ENCODE results near the gene IL10RA.
"Not testable (repeated sequence)": the region's sequence is repeated elsewhere in the genome, so short reads cannot be mapped to it uniquely, and the experiment has no call there.

IL10RA gene

DNA sequence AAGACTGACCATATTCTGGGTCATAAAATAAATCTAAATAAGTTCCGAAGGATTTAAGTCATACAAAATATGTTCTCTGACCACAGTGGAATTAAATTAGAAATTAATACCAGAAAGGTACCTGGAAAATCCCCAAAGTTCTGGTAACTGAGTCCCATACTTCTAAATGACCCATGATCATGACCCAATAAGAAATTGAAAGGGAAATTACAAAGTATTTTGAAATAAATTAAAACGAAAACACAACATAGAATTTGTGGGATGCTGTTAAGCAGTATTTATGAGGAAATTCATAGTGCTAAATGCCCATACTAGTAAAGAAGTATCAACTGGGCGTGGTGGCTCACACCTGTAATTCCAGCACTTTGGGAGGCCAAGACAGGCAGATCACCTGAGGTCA is 23.4 kb upstream of the IL10RA start:
- no peak for DNase-seq

- DNase-seq: no peak
Observed at GRCh38 chr11:117966908-117967307, 19.3 kb upstream of the IL10RA start.

- DNase-seq: no peak
Observed at GRCh38 chr11:117969160-117969991, 16.8 kb upstream of the IL10RA start.

DNA sequence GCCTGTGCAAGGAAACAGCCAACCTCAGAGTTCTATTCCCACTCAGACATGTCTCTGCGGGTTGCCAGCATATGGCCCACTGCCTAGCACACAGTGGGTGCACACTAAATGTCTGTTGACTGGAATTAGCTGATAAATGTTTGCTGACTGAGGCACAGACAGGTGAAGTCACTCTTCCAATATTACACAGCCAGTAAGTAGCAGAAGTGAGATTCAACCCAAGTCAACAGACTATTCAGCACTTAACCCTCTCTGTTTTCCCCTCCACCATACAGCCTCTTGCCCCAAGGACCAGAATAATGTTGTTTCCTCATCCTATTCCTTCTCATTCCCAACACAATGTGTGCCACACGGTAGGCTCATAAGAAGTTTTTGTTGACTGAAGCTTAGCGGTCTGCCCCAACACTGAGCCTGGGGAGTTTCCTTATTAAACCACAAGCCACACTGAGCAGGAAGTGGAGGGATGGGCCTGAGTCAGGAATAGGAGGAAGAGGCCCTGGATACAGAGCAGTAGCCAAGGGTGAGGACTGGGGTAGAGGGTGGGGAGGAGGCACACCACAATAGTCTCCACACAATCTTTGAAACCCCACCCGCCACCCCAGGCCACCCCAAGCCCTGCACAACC is 15.7 kb upstream of the IL10RA start:
- DNase-seq: peak; percentile 47

DNA sequence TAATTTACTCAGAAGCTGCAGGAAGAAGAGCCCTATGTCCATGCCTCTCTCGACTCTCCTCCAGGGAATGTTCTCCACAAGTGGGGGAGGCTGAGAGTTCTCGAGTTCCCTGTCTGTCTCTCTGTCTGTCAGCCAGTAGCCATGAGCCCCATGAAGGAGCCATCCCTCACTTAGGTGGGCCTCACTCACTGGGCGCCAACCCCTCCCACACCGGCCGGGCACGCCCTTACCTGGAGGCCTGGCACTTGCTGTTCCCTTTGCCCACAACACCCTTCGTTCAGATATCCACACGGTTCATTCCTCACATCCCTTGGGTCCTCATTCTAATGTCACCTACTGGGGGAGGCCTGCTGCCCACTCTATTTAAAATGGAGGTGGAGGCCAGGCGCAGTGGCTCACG is 14.2 kb upstream of the IL10RA start:
- DNase-seq: no peak

DNA sequence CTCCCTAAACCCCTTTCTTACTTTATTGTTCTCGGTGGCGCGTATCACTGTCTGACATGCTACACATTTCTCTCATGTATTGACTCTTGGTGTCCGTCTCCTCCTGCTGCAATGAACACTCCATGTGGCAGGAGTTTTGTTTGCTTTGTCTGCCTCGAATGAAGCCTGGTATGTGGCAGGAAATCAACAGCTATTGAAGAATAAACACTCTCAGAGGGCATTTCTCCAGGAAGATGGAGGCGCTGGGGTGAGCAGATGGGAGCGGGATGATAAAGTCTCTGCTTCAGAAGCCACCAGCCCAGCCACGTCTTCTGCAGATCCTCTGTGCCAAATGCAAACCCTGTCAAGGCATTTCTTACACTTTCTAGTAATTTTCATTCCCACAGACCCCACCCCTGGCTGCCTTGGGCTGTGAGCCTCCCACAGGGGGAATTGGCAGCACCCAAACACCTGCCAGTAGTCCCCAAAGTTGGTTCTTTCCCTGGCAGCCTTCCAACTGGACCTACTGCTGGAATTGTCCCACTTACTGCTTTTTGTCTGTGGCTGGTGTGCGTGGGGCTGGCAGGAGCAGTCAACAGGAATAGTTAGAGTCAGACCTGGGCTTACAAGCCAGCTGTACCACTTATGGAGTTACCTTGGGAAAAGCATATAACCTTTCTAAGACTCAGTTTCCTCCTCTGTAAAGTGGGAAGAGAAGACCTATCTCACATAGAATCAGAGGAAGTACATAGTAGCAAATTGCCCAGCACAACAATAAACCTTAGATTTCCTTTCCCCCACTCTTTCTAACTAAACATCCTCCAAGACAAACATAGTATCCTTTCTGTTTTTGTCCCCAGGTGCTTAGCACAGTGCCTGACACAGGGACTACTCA is 13.3 kb upstream of the IL10RA start:
- DNase-seq: no peak

GRCh38 chr11:117973503-117973860 is 12.7 kb upstream of the IL10RA start:
- DNase-seq: no peak

DNA sequence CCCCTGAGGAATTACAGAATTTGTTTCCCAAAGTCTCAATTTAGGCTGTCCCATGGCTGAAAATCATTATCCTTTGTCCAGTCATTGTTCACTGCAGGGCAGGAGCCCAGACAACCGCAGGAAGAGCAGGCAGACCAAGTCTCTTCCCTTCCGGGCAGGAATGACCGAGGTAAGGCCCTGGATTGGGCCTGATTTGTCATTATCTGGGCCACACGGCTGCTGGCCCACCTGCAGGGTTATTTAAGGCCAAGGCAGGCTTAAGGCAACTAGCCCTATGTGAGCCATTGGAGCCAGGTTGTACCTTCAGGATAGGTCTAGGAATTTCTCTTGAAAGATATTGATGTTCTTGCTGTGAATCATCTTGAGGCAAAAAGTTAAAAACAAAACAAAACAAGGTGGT is 9.7 kb upstream of the IL10RA start:
- no peak for DNase-seq

DNA sequence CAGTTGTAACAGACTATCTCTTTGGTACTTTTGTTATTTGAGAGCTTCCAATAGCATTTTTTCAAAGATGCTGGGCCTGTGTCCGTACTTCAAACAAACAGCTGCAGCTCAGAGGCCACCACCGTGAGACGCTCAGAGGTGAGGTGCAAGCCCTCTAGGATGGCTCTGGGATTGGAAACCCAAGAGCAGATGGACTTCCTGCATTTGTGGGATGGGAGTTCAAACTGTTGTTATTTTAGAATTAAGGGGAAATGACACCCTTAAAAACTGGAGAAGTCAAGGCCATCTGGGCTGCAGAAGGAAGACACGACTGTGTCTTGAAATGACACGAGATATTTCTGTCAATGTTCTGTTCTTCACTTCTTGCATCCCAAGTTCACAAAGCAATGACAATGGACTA is 9.2 kb upstream of the IL10RA start:
- DNase-seq: no peak

GRCh38 chr11:117977612-117978264 is 8.5 kb upstream of the IL10RA start:
- not testable (repeated sequence) for DNase-seq

DNA sequence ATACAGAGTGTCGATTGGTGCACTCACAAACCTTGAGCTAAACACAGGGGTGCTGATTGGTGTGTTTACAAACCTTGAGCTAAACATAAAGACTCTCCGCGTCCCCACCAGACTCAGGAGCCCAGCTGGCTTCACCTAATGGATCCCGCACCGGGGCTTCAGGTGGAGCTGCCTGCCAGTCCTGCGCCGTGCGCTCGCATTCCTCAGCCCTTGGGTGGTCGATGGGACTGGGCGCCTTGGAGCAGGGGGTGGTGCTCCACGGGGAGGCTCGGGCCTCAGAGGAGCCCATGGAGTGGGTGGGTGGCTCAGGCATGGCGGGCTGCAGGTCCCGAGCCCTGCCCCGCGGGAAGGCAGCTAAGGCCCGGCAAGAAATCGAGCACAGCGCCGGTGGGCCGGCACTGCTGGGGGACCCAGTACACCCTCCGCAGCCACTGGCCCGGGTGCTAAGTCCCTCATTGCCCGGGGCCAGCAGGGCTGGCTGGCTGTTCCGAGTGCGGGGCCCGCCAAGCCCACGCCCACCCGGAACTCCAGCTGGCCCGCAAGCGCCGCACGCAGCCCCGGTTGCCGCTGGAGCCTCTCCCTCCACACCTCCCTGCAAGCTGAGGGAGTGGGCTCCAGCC is 7.8 kb upstream of the IL10RA start:
- DNase-seq: not testable (repeated sequence)

DNA sequence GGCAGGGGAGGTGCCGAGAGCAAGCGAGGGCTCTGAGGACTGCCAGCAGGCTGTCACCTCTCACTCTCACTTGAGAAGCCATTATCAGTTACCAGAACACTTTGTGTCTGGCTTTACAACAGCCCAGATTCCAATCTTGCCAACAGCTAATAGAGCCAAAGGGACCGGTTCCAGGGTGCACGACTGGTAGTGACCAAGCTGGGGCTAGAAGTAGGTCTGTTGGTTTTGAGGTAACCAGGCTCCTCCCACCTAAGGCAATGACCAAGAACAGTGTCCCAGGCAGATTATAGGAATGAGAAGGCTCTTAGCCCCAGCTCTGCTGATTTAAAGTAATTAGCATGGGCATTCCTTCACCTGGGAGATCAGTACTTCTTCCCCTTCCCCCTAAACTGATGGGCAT is 7.2 kb upstream of the IL10RA start:
- DNase-seq: no peak

DNA sequence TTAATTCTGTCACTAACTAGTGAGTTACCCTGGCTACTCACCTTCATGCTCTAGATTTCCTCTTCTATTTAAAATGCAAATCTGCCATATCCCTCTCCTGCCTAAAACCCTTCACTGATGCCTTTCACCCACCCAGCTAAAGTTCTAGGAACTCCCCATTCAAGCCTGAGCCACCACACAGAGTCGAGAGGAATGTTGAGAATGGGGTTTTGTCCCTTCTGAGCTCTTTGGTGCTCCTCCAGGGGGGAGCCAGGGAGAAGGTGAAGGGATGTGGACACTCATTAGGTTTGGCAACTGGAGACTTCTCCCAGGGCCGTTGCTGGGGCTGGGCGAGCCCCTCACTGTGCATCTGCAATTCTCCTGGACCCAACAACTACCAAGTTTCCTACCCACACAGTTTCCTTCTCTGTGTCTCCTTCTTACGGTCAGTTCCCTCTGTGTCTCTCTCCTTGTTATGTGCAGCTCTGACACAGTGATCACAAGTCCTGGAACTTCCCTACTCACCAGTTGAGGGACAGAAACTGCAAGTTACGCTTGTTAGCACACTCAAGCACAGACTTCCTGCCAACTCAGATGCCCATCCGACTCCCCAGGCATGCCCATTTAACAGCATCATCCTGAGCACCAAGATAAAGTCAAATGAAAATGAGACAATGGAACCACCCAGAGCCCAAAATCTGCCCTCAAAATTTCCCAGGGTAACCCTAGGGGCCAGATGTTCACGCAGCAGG is 6.5 kb upstream of the IL10RA start:
- no peak for DNase-seq

GRCh38 chr11:117980280-117980679 is 5.9 kb upstream of the IL10RA start:
- DNase-seq: no peak

DNA sequence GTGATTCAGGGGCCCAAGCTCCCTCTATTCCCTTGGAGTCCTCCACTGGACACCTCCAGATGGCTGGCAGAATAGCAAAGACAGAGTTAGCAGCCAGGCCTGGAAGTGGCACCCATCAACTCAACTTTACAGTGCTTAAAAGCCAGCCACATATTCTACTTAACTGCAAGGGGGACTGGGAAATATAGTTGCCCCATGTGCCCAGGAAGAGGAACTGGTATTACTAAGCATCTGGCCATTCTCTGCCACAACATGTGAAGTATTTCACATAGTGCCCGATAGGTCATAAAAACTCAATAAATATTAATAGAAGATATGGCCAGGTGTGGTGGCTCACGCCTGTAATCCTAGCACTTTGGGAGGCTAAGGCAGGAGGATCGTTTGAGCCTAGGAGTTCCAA is 5.5 kb upstream of the IL10RA start:
- no peak for DNase-seq

DNA sequence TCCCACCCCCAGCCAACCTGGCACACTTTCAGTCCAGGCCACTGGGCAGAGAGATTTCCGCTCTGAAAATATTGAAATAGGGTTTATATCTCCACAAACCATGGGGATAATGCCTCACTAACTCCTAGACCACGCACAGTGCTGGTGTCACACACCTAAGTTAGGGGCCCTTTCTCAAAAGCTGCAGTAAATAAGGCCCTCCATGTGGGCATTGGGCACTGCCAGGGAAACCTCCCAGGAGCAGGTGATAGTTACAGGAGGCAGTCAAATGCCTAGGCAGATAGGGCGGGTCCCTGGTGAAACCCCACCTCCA is 3.1 kb upstream of the IL10RA start:
- no peak for DNase-seq

- no peak for DNase-seq
Observed at GRCh38 chr11:117984476-117984875, 1.7 kb upstream of the IL10RA start.

GRCh38 chr11:117986981-117987574 is 884 bp downstream of the IL10RA start:
- peak; percentile 80 for DNase-seq

GRCh38 chr11:117989351-117990102 is 3.3 kb downstream of the IL10RA start:
- no peak for DNase-seq

DNA sequence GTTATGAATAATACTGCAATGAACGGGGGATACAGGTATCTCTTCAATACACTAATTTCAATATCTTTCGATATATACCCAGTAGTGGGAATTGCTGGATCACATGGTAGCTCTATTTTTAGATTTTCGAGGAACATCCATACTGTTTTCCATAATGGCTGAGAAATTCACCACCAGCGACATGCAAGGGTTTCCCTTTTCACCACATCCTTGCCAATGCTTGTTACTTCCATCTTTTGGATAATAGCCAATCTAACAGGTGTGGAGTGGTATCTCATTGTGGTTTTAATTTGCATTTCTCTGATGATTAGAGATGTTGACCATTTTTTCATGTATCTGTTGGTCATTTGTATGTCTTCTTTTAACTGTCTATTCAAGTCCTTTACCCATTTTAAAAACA is 5.9 kb downstream of the IL10RA start:
- DNase-seq: no peak

DNA sequence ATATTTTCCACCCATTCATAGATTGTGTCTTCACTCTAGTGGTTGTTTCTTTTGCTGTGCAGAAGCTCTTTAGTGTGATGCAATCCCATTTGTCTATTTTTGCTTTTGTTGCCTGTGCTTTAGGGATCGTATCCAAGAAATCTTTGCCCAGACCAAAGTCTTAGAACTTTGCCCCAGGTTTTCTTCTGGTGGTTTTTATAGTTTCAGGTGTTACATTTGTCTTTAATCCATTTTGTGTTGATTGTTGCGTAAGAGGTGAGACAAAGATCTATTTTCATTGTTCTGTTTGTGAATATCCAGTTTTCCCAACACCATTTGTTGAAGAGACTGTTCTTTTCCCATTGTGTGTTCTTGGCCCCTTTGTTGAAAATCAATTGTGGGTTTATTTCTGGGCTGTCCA is 6.4 kb downstream of the IL10RA start:
- DNase-seq: no peak

Measured in stimulated activated CD4-positive, alpha-beta T cell treated with anti-CD3 and anti-CD28 coated beads, Interleukin-15, amount 100 ng/mL, for 24 hours (primary cell).